SJCRH30 (cell line): ENCODE data around the gene CORO1C. TPM values are rescaled to one million over a fixed set of nuclear protein-coding genes. Genes with fewer than 3 reads are reported as not detected.
"Not testable (repeated sequence)": the region's sequence is repeated elsewhere in the genome, so short reads cannot be mapped to it uniquely, and the experiment has no call there.

ENCODE experiments used
- DNase-seq, 2 experiments: peaks; one replicate each; pipeline ENCODE4 v3.0.0-alpha.2; 2015 to 2020
- H3K27ac ChIP-seq: fragments of 250-450 bp; sonication (Bioruptor Pico); 2 replicates; pipeline ENCODE4 v1.5.1; 2020; ENCODE audit warnings: mild to moderate bottlenecking, moderate library complexity
- H3K27me3 ChIP-seq: fragments of 250-450 bp; sonication (Bioruptor Pico); 2 replicates; pipeline ENCODE4 v1.5.1; 2020; ENCODE audit warnings: mild to moderate bottlenecking, moderate library complexity
- H3K36me3 ChIP-seq: fragments of 250-450 bp; sonication (Bioruptor Pico); 2 replicates; pipeline ENCODE4 v1.5.1; 2020; ENCODE audit warnings: mild to moderate bottlenecking, moderate library complexity
- H3K4me1 ChIP-seq: fragments of 250-450 bp; sonication (Bioruptor Pico); 2 replicates; pipeline ENCODE4 v1.5.1; 2020; ENCODE audit warnings: mild to moderate bottlenecking, moderate library complexity
- H3K4me3 ChIP-seq: fragments of 250-450 bp; sonication (Bioruptor Pico); 2 replicates; pipeline ENCODE4 v1.5.1; 2020; ENCODE audit warnings: mild to moderate bottlenecking, moderate library complexity
- H3K9me3 ChIP-seq: fragments of 250-450 bp; sonication (Bioruptor Pico); replicated peaks from 2 replicates; pipeline ENCODE4 v1.5.1; 2020; ENCODE audit warnings: mild to moderate bottlenecking, moderate library complexity
- total RNA-seq: library from RNA; depleted of rRNA; stranded (reverse); fragments of >200 nt; shearing (Covaris generic); gene quantifications from 2 replicates; pipeline ENCODE4 v1.2.3, GENCODE V29; 2014

Gene CORO1C
- total RNA-seq, 1 experiment from 2014 or later: 113 TPM

DNA sequence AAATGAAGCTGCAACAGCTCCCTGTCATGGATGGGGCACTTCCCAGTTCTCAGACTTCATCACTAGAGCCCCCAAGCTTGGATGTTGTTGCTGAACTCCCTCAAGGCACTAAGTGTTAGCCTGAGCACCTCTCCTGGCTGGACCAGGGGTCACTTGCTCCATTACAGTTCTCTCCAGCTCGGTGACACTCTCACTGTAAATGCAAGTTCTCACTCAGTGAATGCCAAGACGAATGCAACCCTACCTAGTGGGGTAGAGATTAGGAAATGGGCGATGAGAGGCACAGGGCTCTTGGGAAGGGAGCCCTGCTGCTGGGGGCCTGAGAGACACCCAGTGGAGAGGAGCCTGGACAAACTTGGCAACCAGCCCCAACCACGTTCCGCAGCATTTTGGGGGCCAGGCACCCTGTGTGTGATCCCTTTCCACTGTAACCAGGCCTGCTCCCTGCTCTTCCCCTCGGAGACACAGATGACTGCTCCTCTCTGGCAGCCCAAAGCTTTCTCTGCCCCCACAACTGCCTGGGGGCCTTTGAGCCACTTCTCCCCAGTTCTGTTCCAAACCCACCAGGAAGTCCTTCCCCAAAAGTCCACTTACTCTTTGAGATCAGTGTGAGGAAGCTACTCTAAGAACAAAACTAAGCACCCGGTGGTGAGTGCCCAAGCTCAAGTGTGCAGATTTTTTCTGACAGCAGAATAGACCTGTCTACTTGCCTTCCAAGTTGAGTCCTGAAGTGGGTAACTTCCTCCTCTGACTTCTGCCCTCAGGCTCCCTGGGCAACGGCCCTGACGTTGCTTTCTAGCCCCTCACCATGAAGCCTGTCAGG, 89.7 kb downstream of the CORO1C start:
- H3K4me3 ChIP-seq: no peak overlapping the region
- DNase-seq: peak; percentile 42 to 72
- peak overlapping the region; percentile 88 for H3K27ac ChIP-seq
- no peaks in the 10 kb centered on the region for H3K27me3 ChIP-seq
- H3K4me1 ChIP-seq: peaks cover 49% of the 10 kb centered on the region
- peaks cover 12% of the 10 kb centered on the region for H3K36me3 ChIP-seq
- no peaks in the 10 kb centered on the region for H3K9me3 ChIP-seq

DNA sequence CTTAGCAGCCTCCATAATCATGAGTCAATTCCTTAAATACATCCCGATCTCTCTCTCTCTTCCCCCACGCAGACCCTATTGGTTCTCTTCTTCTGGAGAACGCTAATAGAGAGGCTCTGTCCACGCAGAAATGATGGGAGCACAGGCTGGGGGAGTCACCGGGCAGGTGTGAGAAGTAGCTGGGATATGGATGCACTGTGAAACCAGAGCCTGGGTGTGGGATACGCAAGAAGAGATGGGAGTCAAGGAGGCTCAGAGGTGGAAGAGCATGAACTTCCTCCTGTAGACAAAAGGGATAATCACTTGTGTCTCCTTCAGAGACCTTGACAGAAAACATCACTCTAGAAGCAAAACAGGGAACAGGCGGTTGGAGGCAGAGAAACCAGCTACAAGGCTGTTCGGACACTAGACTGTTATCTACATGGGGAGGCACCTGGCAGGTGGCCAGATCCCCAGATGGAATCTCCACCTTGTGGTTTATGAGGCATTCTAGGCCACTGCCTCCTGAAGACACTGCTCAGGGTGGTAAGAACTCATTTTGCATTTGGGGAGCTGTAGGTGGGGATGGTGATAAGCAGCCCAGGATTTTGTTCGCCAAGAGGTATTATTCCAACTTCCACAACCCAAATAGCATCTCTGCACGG, 90.4 kb downstream of the CORO1C start:
- Histone ChIP-seq H3K4me3 (no peak overlapping the region), H3K27me3 (no peaks in the 10 kb centered on the region), H3K9me3 (no peaks in the 10 kb centered on the region), H3K27ac (peak overlapping the region; percentile 88), H3K36me3 (peaks cover 5% of the 10 kb centered on the region; the same call in 1 of the 2 replicates), H3K4me1 (peaks cover 53% of the 10 kb centered on the region)
- DNase-seq: peak; percentile 39 to 64

DNA sequence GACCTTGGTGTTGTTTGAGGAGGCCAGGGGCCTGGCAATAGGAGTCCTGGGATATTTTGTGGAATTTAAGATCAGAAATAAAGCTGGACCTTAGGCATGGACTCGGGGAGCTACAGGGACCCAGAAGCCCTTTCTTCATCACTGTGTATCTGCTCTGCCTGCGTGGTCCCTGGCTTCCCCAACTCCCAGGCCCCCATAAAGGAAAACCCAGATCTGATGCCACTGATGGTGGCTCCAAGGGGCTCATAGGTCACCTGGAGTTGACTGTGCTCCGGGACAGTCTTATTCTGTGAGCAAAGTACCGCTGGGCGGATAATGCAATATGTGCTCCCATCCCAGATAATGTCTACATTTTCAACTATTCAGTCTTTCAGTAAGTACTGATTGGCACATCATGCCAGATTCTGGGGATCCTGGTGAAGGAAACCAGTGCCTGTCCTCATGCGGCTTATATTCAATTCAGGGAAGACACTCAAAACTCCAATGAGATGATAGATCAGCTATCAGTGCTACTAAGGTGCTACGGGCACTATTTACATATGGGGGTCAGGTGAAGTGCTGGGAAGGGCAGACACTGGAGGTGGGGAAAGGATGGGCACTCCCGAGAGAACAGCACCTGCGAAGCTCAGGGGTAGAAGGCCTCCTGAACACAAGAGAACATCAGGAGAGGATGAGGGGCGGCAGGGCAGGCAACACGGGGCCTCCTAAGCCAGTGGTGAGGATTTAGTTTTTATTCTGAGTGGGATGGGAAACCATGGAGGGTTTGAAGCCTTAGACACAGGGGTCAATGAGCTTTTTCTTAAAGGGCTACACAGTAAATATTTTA, 92.1 kb downstream of the CORO1C start:
- no peak overlapping the region for H3K4me3 ChIP-seq
- no peak for DNase-seq
- H3K4me1 ChIP-seq: peaks cover 67% of the 10 kb centered on the region
- no peaks in the 10 kb centered on the region for H3K9me3 ChIP-seq
- peak overlapping the region; percentile 95 for H3K27ac ChIP-seq
- no peaks in the 10 kb centered on the region for H3K27me3 ChIP-seq
- no peaks in the 10 kb centered on the region for H3K36me3 ChIP-seq

DNA sequence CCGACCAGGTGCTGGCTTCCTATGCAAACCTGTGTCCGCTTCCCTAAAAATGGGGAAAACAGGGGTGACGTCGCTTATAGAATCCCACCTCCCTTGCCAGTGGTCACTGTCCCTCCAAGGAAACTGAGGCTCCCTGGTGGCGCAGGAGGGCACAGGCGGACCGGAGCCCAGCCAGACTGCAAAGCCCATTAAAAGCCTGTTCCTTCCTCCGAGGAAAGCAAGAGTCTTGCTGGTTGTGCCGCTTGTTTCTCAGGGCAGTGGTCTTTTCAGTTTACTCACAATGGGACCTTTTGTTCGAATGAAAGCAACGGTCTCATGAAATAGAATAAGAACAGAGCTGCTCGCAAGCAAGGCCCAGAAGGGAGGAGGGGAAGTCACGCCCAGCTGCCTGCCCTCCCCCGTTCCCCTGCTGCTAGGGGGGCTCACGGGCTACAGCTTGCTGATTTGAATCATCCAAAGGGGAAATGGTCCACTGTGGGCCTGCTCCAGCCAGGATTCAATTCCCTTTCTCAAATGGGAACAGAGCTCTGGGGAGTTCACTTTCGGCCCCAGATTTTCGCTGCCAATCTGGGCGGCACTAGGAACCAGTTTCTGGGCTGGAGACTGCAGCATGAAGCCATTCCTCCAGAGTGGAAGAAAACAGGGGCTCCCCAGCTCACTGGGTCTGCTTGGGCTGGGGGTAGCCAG, 93.0 kb downstream of the CORO1C start:
- H3K4me3 ChIP-seq: peak overlapping the region; percentile 41

DNA sequence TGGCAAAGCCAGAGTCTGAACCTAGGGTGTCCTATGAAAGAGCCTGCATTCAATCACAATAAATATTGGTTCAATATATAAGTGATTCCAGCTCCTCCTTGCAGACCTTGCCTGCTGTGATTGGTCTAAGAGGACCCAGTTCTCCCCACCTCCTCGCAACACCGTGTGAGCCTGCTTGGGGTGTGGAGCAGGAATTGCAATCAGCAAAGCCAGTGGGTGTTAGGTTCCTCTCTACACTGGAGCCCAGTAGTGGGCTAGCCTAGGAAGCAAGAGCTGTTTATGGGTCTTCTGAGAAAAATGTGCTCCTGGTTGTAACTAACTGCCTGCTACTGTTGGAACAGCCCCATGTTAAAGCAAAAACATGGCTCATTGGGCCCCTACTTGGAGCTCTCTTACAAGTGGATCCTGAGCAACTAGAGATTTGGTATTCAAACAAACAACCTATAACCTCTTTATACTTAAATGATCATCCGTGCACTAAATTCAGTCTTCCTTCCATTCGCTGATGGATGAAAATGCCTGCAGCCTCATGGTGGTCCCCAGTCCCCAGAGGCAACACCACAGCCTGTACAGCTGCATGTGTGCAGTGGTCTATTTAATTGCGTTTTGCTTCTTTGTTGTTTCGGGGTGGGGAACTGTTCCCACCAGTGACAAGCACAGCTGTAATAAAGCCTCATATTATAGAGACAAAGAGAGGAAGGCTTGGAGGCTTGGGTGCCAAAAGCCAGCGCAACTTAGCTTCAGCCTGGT, 93.9 kb downstream of the CORO1C start:
- no peaks in the 10 kb centered on the region for H3K27me3 ChIP-seq
- peak; percentile 73 to 86 for DNase-seq
- H3K9me3 ChIP-seq: no peaks in the 10 kb centered on the region
- peaks cover 61% of the 10 kb centered on the region for H3K4me1 ChIP-seq
- peak overlapping the region; percentile 41 for H3K4me3 ChIP-seq
- H3K36me3 ChIP-seq: no peaks in the 10 kb centered on the region
- H3K27ac ChIP-seq: peak overlapping the region; percentile 95

More for the DNA sequence above, 93.0 kb downstream of the CORO1C start:
- no peaks in the 10 kb centered on the region for H3K9me3 ChIP-seq
- H3K4me1 ChIP-seq: peaks cover 67% of the 10 kb centered on the region
- no peaks in the 10 kb centered on the region for H3K36me3 ChIP-seq
- H3K27ac ChIP-seq: peak overlapping the region; percentile 95
- no peaks in the 10 kb centered on the region for H3K27me3 ChIP-seq
- peak; percentile 78 to 85 for DNase-seq

DNA sequence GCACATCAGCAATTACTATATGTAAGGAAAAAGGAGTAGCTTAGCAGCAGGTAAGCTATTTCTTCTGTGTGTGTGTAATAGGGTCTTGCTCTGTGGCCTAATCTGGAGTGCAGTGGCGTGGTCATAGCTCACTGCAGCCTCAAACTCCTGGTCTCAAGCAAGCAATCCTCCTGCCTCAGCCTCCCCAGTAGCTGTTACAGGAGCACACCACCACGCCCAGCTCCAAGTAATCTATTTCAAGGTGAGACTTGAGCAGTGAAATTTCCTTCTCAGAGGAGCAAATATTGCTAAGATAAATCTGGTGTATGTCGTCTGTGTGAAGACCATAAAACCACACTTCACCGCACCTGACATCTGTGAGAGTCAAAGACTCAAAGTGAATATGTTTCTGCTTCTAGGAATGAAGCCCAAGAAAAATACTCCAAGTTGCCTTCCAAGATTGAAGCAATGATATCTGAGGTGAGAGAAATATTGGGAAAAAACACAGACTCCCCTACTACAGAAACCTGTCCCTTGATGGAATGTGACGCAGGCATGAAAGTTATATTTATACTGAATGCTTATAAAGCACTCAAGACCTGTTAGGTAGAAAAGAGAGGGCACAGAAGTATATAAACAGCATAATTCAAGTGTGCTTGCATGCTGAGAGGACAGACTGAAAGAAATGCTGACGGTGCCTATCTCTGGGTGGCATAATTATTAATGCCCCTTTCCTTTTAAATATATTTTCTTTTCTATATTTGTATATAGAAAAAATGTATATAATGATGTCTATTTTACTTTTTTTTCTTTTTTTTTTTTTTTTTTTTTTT, 95.1 kb downstream of the CORO1C start:
- Histone ChIP-seq H3K4me1 (peaks cover 61% of the 10 kb centered on the region), H3K27me3 (no peaks in the 10 kb centered on the region), H3K36me3 (no peaks in the 10 kb centered on the region), H3K9me3 (no peaks in the 10 kb centered on the region), H3K4me3 (no peak overlapping the region), H3K27ac (no peak overlapping the region)
- no peak for DNase-seq

DNA sequence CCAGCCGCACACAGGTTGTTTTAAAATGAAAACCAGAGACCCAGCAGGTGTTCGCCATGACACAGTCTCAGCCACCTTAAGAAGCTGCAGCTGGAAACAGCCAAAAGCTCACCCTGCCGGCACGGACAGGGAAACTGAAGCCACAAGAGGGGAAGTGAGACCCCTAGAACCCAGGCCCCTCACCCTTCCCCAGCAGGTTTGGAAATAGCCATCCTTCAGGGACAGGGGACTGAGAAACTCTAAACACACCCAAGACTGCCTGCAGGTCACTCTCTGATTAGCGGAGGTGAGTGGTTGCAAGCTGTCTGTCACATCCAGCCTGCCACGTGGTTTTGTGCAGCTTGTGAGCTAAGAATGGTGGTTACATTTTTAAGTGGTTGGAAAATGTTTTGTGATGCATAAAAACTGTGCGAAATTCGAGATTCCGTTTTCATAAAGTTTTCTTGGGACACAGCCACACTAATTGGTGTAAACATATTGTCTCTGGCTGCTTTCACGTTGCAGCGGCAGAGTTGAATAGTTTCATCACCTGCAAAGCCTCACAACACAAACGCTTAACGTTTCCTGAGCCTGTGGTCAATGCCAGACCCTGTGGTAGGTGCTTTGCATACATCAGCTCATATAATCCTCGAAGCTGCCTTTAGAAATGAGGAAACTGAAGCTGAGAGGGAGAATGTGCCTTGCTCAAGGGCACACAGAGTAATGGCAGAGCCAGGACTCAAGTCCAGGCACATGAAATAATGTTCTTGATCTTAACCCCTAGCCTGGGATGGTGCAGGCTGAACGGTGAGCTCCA, 95.9 kb downstream of the CORO1C start:
- Histone ChIP-seq H3K36me3 (no peaks in the 10 kb centered on the region), H3K4me3 (no peak overlapping the region), H3K27ac (no peak overlapping the region), H3K4me1 (peaks cover 63% of the 10 kb centered on the region), H3K27me3 (no peaks in the 10 kb centered on the region), H3K9me3 (no peaks in the 10 kb centered on the region)
- DNase-seq: no peak

DNA sequence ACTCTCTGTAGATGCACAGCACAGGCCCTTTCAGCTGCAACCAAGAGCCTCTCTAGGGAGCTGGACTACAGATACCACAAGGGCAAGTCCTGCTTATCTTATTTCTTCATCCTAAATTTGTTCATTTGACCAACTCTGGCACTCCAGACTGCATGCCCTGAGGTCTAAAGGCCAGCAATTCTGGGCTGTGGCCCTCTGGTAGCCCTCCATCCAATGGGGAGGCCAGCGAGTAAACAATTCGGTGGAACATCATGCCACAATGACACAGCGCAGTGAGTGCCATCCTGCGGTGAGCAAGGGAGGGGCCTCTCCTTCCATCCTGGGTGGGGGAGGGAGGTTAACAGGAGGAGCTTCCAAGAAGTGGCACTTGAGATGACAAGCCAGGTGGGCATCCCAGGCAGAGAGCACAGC, 97.0 kb downstream of the CORO1C start:
- Histone ChIP-seq H3K36me3 (no peaks in the 10 kb centered on the region), H3K9me3 (no peaks in the 10 kb centered on the region), H3K4me1 (peaks cover 72% of the 10 kb centered on the region), H3K27ac (no peak overlapping the region), H3K27me3 (no peaks in the 10 kb centered on the region), H3K4me3 (no peak overlapping the region)
- DNase-seq: peak; percentile 66 to 71

DNA sequence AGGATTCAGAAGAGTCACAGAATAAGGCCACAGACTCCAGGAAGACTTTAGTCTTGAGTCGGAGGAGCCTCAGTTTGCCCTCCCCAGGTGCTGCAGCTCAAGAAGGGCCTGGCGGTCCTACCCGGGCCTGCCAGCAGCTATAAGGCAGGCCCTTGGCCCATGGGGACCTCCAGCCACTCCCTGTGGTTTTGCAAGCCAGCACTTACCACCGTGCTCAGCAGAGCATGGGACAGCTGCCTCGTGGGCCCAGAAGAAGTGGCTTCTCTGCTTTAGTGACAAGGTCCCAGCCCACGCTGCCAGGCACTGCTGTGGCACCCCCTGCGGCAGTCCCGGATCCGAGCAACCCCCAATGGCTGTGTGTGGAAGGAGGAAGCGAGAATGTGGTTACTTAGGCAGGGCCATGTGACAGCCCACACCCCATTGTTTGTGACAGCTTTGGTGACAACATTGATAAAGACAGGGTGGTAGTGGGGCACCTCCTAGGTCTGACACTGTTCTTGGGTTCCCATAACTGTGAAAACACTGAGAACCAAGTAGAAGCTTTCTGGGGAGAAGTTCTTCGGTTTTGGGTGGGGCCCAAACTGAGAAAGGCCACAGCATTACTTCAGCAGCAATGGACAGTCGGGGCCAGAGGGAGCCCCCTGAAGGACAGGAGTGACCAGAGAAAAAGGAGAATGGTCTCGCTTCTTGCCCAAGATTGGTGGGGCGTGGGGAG, 97.6 kb downstream of the CORO1C start, which contains the start of gene SELPLG:
TSS of gene SELPLG (minus strand) at position 361 of the 715 bp plus-strand sequence. CDS start 9,587 bp downstream, outside the sequence.
- peak in 1 of 2 experiments; percentile 53 for DNase-seq
- no peak within 1 kb of the TSS for H3K4me3 ChIP-seq
- no peaks in the 10 kb centered on the region for H3K9me3 ChIP-seq
- H3K36me3 ChIP-seq: no peaks in the 10 kb centered on the region
- peaks cover 71% of the 10 kb centered on the region for H3K4me1 ChIP-seq
- no peaks in the 10 kb centered on the region for H3K27me3 ChIP-seq
- no peak within 1 kb of the TSS for H3K27ac ChIP-seq

DNA sequence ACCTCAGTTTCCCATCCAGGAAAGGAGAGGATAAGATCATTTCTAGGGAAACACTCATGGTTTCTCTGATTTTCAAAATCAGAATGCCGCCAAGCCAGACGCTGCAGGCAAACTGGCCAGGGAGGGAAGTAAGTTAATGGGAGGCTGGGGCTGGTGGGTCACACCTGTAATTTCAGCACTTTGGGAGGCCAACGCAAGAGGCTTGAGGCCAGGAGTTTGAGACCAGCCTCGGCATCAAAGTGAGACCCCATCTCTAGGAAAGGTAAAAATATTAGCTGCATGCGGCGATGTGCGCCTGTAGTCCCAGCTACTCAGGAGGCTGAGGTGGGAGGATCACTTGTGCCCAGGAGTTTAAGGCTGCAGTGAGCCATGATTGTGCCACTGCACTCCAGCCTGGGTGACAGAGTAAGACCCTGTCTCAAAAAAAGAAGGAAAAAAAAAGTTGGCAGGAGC, 98.2 kb downstream of the CORO1C start:
- Histone ChIP-seq H3K4me1 (peaks cover 73% of the 10 kb centered on the region), H3K4me3 (no peak overlapping the region), H3K27me3 (no peaks in the 10 kb centered on the region), H3K27ac (no peak overlapping the region), H3K36me3 (no peaks in the 10 kb centered on the region), H3K9me3 (no peaks in the 10 kb centered on the region)
- no peak for DNase-seq

DNA sequence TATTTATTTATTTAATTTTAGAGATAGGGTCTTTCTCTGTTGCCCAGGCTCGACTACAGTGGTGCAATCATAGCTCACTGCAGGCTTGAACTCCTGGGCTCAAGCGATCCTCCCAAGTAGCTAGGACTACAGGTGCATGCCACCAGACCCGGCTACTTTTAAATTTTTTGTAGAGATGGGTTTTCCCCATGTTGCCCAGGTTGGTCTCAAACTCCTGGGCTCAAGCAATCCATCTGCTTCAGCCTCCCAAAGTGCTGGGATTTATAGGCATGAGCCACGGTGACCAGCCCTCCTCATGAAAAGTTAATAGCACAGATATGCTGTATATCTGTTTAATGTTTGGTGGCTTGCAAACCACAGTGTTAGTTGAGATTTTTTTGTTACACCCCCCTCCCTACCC, 100.1 kb downstream of the CORO1C start:
- H3K27ac ChIP-seq, DNase-seq, H3K9me3 ChIP-seq, H3K27me3 ChIP-seq, H3K36me3 ChIP-seq, H3K4me3 ChIP-seq: not testable (repeated sequence)
- H3K4me1 ChIP-seq: peaks cover 63% of the 10 kb centered on the region
